Hematopoietic multipotent progenitor cell (in vitro differentiated cells): ENCODE measurements around the gene HNRNPA1. TPM values are rescaled to one million over a fixed set of nuclear protein-coding genes. Genes with fewer than 3 reads are reported as not detected.

Experiments
- DNase-seq, 3 donors: peaks; one replicate each; pipeline ENCODE4 v3.0.0-alpha.2; 2011 to 2015; ENCODE audit warnings: low read depth in 2 of 3, low spot score in 2 of 3
- small RNA-seq: library from RNA; depleted of rRNA; stranded (forward); fragments of <200 nt; gene quantifications from one replicate; pipeline ENCODE3, GENCODE V24; 2012
- total RNA-seq: library from RNA; depleted of rRNA; stranded (reverse); fragments of >200 nt; gene quantifications from one replicate; pipeline ENCODE4 v1.2.3, GENCODE V29; 2012

HNRNPA1 gene
- total RNA-seq, 1 donor: 941 TPM

GRCh38 chr12:54331461-54331860 lies 50.9 kb downstream of the HNRNPA1 start:
- DNase-seq: no peak

GRCh38 chr12:54333420-54334034 lies 53.0 kb downstream of the HNRNPA1 start:
- no peak for DNase-seq

Small RNA genes within 50 kb of the gene (small RNA-seq; reads per million reads assigned to genes)
- gene RN7SL390P (not detected), gene RNU6-950P (not detected)

Other genes with a start within 250 kb of the HNRNPA1 start
- not detected for gene HOXC5, start 247.7 kb upstream of the HNRNPA1 start, total RNA-seq
- gene HOXC4, start 226.9 kb upstream of the HNRNPA1 start, total RNA-seq: under 0.01 TPM
- gene SMUG1, start 91.7 kb upstream of the HNRNPA1 start, total RNA-seq: 23.4 TPM
- gene CBX5, start 604 bp upstream of the HNRNPA1 start, total RNA-seq: 21.8 TPM
- gene NFE2, start 20.3 kb downstream of the HNRNPA1 start, total RNA-seq: 318 TPM
- gene COPZ1, start 44.4 kb downstream of the HNRNPA1 start, total RNA-seq: 65.7 TPM
- 0.81 TPM for gene GPR84, start 83.8 kb downstream of the HNRNPA1 start, total RNA-seq
- 4.6 TPM for gene ZNF385A, start 104.0 kb downstream of the HNRNPA1 start, total RNA-seq
- gene ITGA5, start 138.5 kb downstream of the HNRNPA1 start, total RNA-seq: 192 TPM
- gene GTSF1, start 192.9 kb downstream of the HNRNPA1 start, total RNA-seq: 5.1 TPM
- 194 TPM for gene NCKAP1L, start 217.0 kb downstream of the HNRNPA1 start, total RNA-seq